ENCODE measurements around the gene CARD11. TPM values are rescaled to one million over a fixed set of nuclear protein-coding genes. Genes with fewer than 3 reads are reported as not detected.
A peak's percentile ranks its signal among the peaks of the same experiment; 100 is the strongest.

Gene CARD11
- total RNA-seq, 1 donor from 2014 or later, result 5.8 TPM

- no peaks in the 10 kb centered on the region for H3K9me3 ChIP-seq
- peak; percentile 92 for TF ChIP-seq CTCF (IDR thresholded peaks at IDR 0.05)
- intact Hi-C loops (cut with DNase I), result no loop called here
- H3K36me3 ChIP-seq, result no peaks in the 10 kb centered on the region
- H3K27me3 ChIP-seq, result no peaks in the 10 kb centered on the region
- DNase-seq (no peak), ATAC-seq (peak; percentile 49)
- peak overlapping the region; percentile 95 for H3K27ac ChIP-seq
- H3K4me1 ChIP-seq, result peaks cover 28% of the 10 kb centered on the region
- H3K4me3 ChIP-seq, result no peak overlapping the region
Measured at GRCh38 chr7:2864999-2865670, 178.5 kb downstream of the CARD11 start.

DNA sequence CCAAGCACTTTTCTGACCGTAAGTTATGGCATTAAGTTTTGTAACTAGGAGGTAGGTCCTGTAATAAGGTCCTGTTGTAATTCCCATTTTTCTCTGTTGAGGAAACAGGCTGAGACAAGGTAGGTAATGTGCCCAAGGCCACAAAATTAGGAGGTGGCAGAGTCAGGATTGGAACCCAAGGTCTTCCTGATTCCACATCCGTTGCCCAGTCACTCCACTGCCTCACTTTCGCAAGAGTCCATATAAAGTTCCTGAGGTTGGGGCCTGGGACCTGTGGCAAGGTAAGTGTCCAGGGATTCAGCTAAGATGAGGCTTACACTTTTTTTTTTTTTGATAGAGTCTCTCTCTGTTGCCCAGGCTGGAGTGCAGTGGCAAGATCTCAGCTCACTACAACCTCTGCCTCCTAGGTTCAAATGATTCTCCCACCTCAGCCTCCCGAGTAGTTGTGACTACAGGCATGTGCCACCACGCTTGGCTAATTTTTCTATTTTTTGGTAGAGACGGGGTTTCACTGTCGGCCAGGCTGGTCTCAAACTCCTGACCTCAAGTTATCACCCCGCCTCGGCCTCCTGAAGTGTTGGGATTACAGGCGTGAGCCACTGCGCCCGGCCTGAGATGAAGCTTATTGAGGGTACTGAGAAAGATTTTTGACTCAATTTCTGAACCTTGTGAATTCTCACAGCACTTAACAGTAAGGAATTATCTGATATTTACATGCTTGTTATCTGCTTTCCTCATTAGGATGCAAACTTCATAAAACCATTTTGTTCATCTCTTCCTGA is 179.3 kb downstream of the CARD11 start:
- intact Hi-C loops (cut with DNase I), result no loop called here
- ATAC-seq (no peak), DNase-seq (no peak)
- Histone ChIP-seq H3K4me3 (no peak overlapping the region), H3K36me3 (no peaks in the 10 kb centered on the region), H3K27ac (peak overlapping the region; percentile 95), H3K4me1 (peaks cover 26% of the 10 kb centered on the region), H3K27me3 (no peaks in the 10 kb centered on the region), H3K9me3 (no peaks in the 10 kb centered on the region)
- TF ChIP-seq CTCF (IDR thresholded peaks at IDR 0.05), result no peak

GRCh38 chr7:2863461-2864066 is 180.1 kb downstream of the CARD11 start:
- no peaks in the 10 kb centered on the region for H3K9me3 ChIP-seq
- TF ChIP-seq CTCF (IDR thresholded peaks at IDR 0.05), result no peak
- H3K4me3 ChIP-seq, result peak overlapping the region; percentile 19
- H3K27ac ChIP-seq, result peak overlapping the region; percentile 95
- intact Hi-C loops (cut with DNase I), result no loop called here
- ATAC-seq (peak; percentile 93), DNase-seq (peak; percentile 87)
- H3K27me3 ChIP-seq, result no peaks in the 10 kb centered on the region
- H3K4me1 ChIP-seq, result peaks cover 26% of the 10 kb centered on the region
- no peaks in the 10 kb centered on the region for H3K36me3 ChIP-seq

DNA sequence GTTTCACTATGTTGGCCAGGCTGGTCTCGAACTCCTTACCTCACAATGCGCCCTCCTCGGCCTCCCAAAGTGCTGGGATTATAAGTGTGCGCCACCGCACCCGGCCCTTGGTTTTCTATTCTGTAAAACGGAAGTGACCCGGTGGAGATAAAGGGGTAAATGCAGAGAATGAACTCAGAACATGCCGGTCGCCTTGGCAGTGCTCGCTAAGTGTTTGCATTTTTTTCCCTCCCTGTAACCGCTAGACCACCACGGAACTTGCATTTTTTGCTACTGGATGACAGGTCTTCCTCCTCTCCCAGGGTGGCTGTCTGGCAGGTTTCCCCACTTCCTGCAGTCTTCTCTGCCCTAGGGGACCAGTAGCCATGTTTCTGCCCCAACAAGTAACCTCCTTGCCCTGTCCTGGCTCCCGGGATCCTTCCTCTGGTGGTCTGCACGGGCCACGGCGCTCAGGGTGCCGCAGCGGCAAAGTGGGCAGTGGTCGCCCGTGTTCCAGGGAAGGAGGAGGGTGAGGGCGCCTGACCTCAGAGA is 180.8 kb downstream of the CARD11 start:
- Histone ChIP-seq H3K4me1 (peaks cover 26% of the 10 kb centered on the region), H3K9me3 (no peaks in the 10 kb centered on the region), H3K27me3 (no peaks in the 10 kb centered on the region), H3K4me3 (no peak overlapping the region), H3K36me3 (no peaks in the 10 kb centered on the region), H3K27ac (peak overlapping the region; percentile 95)
- ATAC-seq (no peak), DNase-seq (no peak)
- intact Hi-C loops (cut with DNase I), result no loop called here
- no peak for TF ChIP-seq CTCF (IDR thresholded peaks at IDR 0.05)

- Histone ChIP-seq H3K27me3 (no peaks in the 10 kb centered on the region), H3K4me3 (no peak overlapping the region), H3K27ac (no peak overlapping the region), H3K36me3 (no peaks in the 10 kb centered on the region), H3K4me1 (peaks cover 26% of the 10 kb centered on the region), H3K9me3 (no peaks in the 10 kb centered on the region)
- intact Hi-C loops (cut with DNase I), result no loop called here
- no peak for TF ChIP-seq CTCF (IDR thresholded peaks at IDR 0.05)
- ATAC-seq, result no peak
- no peak for DNase-seq
Measured at GRCh38 chr7:2861509-2861908, 182.2 kb downstream of the CARD11 start.

Data from upper lobe of right lung (tissue), 1 donor.